ENCODE data around the gene RPS3. TPM values are rescaled to one million over a fixed set of nuclear protein-coding genes. Genes with fewer than 3 reads are reported as not detected.
A peak's percentile ranks its signal among the peaks of the same experiment; 100 is the strongest.

RPS3 gene
- total RNA-seq, 3 donors from 2014 or later = 1,703 to 2,122 (median 2,056) TPM

DNA sequence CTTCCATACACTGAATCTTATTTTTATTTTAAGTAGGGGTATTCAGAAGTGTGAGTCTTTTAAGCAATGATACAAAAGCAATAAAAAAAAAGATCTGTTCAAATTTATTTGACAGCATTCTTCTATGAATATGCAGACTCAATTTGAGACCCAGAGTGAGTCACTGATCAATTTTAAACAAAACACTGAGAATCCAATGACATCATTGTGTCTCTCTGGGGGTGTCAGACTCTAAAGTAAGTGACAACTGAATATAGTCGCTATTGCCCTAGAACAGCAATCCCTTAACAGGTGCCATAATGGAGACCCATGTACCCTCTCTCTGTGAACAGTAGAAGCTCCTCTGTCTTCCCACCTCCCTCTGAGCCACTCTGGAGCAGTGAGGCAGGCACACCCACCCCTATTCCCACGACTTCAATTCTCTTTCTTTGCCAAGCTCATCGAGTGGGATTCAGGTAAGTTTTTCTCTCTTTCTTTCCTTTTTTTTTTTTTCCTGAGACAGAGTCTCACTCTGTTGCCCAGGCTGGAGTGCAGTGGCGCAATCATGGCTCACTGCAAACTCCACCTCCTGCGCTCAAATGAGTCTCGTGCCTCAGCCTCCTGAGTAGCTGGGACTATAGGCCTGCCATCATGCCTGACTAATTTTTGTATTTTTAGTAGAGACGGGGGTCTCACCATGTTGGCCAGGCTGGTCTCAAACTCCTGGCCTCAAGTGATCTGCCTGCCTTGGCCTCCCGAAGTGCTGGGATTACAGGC lies 5.1 kb upstream of the RPS3 start:
- DNase-seq (no peak), ATAC-seq (no peak)
- no peaks in the 10 kb centered on the region for H3K4me1 ChIP-seq (ENCODE audit: low read depth)
- intact Hi-C loops (cut with DNase I, micrococcal nuclease) = no loop called here
- no peaks in the 10 kb centered on the region for H3K36me3 ChIP-seq (ENCODE audit: low read depth)
- TF ChIP-seq, protein P1, sequence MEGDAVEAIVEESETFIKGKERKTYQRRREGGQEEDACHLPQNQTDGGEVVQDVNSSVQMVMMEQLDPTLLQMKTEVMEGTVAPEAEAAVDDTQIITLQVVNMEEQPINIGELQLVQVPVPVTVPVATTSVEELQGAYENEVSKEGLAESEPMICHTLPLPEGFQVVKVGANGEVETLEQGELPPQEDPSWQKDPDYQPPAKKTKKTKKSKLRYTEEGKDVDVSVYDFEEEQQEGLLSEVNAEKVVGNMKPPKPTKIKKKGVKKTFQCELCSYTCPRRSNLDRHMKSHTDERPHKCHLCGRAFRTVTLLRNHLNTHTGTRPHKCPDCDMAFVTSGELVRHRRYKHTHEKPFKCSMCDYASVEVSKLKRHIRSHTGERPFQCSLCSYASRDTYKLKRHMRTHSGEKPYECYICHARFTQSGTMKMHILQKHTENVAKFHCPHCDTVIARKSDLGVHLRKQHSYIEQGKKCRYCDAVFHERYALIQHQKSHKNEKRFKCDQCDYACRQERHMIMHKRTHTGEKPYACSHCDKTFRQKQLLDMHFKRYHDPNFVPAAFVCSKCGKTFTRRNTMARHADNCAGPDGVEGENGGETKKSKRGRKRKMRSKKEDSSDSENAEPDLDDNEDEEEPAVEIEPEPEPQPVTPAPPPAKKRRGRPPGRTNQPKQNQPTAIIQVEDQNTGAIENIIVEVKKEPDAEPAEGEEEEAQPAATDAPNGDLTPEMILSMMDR (IDR thresholded peaks at IDR 0.05) = no peak
- no peaks in the 10 kb centered on the region for H3K9me3 ChIP-seq
- H3K4me3 ChIP-seq = no peak overlapping the region

DNA sequence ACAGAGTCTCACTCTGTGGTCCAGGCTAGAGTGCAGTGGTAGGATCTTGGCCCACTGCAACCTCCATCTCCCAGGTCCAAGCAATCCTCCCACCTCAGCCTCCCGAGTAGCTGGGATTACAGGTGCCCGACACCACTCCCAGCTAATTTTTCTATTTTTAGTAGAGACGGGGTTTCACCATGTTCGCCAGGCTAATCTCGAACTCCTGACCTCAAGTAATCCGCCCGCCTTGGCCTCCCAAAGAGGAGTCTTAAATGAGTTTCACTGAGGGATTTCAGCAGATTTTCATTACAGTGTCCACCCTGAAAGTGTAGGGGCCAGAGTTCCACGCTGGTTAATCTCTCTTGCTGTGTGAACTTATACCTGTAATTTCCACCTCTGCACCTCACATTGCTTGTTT lies 412 bp upstream of the RPS3 start:
- Histone ChIP-seq H3K36me3 (ENCODE audit: low read depth) (peaks cover 8% of the 10 kb centered on the region), H3K4me3 (no peak overlapping the region), H3K9me3 (no peaks in the 10 kb centered on the region), H3K4me1 (ENCODE audit: low read depth) (peaks cover 11% of the 10 kb centered on the region)
- ATAC-seq (no peak), DNase-seq (no peak)
- TF ChIP-seq, protein P1 (IDR thresholded peaks at IDR 0.05) = no peak
- intact Hi-C loops (cut with DNase I, micrococcal nuclease) = no loop called here

GRCh38 chr11:75400146-75400865 lies 988 bp downstream of the RPS3 start:
- peaks cover 19% of the 10 kb centered on the region for H3K36me3 ChIP-seq (ENCODE audit: low read depth)
- TF ChIP-seq, protein P1 (IDR thresholded peaks at IDR 0.05) = no peak
- H3K9me3 ChIP-seq = no peaks in the 10 kb centered on the region
- H3K4me1 ChIP-seq (ENCODE audit: low read depth) = peaks cover 11% of the 10 kb centered on the region
- peak overlapping the region; percentile 64 for H3K4me3 ChIP-seq
- DNase-seq = no peak
- ATAC-seq = peak; percentile 23
- intact Hi-C loops (cut with DNase I, micrococcal nuclease) = no loop called here

GRCh38 chr11:75402002-75402773 lies 2.9 kb downstream of the RPS3 start:
- Histone ChIP-seq H3K36me3 (ENCODE audit: low read depth) (peaks cover 19% of the 10 kb centered on the region), H3K4me1 (ENCODE audit: low read depth) (peaks cover 11% of the 10 kb centered on the region), H3K9me3 (no peaks in the 10 kb centered on the region), H3K4me3 (no peak overlapping the region)
- TF ChIP-seq, protein P1 (IDR thresholded peaks at IDR 0.05) = no peak
- DNase-seq = no peak
- intact Hi-C loops (cut with DNase I, micrococcal nuclease) = no loop called here
- ATAC-seq = no peak

DNA sequence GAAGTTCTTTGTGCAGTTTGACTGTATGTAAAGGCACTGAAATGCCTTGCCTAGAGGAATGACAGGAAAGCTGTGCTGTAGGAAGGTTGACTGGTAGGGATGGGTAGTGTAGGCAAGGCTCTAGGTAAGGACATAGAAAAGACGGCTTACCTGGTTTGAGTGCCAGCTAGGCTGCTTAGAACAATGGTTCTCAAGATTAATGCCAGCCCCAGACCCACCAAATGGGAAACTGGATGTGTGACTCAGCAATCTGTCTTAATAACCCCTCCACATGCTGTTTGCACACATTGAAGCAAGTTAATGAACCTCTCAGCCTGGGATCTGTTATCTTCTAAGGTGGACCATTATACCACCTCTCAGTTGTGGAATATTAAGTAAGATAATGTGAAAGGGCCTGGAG lies 3.7 kb downstream of the RPS3 start:
- TF ChIP-seq, protein P1 (IDR thresholded peaks at IDR 0.05) = no peak
- DNase-seq (no peak), ATAC-seq (no peak)
- intact Hi-C loops (cut with DNase I, micrococcal nuclease) = no loop called here
- peaks cover 19% of the 10 kb centered on the region for H3K36me3 ChIP-seq (ENCODE audit: low read depth)
- H3K9me3 ChIP-seq = no peaks in the 10 kb centered on the region
- H3K4me3 ChIP-seq = no peak overlapping the region
- peaks cover 11% of the 10 kb centered on the region for H3K4me1 ChIP-seq (ENCODE audit: low read depth)
